VCaP (cell line): ENCODE results near the gene KLHL1.
"Not testable (repeated sequence)": the region's sequence is repeated elsewhere in the genome, so short reads cannot be mapped to it uniquely, and the experiment has no call there.

ENCODE experiments used
- H3K27ac ChIP-seq: fragments of 450-650 bp; 2 replicates; pipeline ENCODE4 v1.5.1; 2017
- TF ChIP-seq, protein P1 (sequence below): fragments of 450-650 bp; conservative IDR thresholded peaks from 2 replicates; pipeline ENCODE4 v1.5.1; 2017; ENCODE audit warnings: mild to moderate bottlenecking, moderate library complexity

The KLHL1 gene, protein sequence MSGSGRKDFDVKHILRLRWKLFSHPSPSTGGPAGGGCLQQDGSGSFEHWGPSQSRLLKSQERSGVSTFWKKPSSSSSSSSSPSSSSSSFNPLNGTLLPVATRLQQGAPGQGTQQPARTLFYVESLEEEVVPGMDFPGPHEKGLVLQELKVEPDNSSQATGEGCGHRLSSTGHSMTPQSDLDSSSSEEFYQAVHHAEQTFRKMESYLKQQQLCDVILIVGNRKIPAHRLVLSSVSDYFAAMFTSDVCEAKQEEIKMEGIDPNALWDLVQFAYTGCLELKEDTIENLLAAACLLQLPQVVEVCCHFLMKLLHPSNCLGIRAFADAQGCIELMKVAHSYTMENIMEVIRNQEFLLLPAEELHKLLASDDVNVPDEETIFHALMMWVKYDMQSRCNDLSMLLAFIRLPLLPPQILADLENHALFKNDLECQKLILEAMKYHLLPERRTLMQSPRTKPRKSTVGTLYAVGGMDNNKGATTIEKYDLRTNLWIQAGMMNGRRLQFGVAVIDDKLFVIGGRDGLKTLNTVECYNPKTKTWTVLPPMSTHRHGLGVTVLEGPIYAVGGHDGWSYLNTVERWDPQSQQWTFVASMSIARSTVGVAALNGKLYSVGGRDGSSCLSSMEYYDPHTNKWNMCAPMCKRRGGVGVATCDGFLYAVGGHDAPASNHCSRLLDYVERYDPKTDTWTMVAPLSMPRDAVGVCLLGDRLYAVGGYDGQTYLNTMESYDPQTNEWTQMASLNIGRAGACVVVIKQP

DNA sequence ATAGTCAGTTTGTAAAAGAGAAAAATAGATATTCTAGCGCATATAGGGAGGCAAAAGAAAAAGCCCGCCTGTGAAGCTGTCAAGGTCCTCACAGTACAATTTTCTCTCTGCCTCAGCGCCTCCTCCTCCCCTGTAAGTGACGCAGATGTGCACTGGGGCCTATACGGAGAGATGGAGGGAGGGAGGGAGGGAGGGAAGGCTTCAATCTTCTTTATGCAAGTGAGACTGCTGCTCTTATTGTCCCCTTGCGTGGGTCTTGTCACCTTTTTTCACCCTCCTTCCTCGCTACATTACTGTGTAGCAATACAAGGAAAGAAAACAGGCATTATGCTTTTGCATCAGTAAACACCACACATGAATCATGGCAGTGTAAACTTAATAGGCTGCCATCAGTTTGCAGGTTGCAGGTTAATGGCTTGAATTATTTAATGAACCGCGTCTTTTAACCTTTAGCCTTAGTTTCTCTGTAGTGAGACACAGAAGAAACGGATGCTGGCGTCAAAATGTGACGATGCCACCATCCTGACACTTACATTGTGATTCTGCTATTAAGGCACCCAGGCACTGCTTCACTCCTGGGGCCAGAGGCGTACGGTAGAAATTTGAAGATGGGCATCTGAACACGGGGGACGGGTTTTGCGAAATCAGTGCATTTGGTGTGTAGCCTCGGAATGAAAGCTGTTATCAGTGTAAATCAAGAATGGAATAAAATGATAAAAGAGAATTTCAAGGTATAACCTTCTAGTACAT is at the start of gene KLHL1:
Gene KLHL1, minus strand, starts transcription at position 97 of the 750 bp plus-strand sequence. CDS start 753 bp downstream, outside the sequence.
- TF ChIP-seq, protein P1, sequence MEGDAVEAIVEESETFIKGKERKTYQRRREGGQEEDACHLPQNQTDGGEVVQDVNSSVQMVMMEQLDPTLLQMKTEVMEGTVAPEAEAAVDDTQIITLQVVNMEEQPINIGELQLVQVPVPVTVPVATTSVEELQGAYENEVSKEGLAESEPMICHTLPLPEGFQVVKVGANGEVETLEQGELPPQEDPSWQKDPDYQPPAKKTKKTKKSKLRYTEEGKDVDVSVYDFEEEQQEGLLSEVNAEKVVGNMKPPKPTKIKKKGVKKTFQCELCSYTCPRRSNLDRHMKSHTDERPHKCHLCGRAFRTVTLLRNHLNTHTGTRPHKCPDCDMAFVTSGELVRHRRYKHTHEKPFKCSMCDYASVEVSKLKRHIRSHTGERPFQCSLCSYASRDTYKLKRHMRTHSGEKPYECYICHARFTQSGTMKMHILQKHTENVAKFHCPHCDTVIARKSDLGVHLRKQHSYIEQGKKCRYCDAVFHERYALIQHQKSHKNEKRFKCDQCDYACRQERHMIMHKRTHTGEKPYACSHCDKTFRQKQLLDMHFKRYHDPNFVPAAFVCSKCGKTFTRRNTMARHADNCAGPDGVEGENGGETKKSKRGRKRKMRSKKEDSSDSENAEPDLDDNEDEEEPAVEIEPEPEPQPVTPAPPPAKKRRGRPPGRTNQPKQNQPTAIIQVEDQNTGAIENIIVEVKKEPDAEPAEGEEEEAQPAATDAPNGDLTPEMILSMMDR, result no peak
- no peak within 1 kb of the TSS for H3K27ac ChIP-seq

DNA sequence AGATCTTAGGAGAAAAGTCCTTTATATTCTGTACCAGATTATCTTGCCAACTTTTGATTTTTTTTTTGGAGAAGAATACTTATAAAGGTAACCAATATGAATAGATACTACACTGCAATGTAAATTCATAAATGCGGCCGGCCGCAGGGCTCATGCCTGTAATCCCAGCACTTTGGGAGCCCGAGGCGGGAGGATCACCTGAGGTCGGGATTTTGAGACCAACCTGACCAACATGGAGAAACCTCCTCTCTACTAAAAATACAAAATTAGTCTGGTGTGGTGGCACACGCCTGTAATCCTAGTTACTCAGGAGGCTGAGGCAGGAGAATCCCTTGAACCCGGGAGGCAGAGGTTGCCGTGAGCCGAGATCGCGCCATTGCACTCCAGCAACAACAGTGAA is 34.4 kb upstream of the KLHL1 start:
- H3K27ac ChIP-seq, result not testable (repeated sequence)

DNA sequence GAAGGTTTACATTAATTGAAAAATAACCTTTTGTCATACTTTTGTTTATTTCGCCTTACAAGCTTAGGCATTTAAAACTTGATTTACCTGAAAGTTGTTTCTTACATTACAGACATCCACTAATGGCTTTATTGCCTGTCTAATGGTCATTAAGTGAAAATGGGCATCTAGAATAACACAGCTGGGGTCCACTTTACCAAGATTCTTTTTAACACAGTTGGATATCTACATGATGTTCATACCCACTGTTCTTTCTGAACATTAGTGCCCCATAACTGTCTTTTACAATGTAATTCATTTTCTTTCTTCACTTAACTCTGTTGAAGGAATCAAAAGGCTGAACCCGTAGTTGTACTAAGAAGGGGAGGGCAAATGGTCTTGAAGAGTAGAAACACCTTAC is 19.8 kb upstream of the KLHL1 start:
- no peak overlapping the region for H3K27ac ChIP-seq
- TF ChIP-seq, protein P1, result no peak

DNA sequence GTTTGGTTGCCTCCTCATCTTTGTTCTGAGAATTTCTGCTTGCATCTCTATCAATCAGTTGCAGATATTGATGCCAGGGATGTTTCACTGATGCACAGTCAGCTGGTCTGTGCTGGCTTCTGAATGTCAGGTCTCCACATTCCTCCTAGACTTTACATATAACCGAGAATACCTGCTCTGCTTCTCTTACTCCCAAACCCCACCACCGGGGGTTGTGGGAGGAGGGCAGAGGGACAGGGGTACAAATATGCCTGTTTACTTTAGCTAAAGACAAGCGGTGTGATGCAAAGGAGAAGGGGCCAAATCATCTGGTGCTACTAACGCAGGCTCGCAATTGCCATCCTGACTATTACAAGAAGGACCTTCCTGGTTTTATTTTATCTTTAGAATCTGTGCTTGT is 17.4 kb upstream of the KLHL1 start:
- TF ChIP-seq, protein P1, result no peak
- H3K27ac ChIP-seq, result no peak overlapping the region

DNA sequence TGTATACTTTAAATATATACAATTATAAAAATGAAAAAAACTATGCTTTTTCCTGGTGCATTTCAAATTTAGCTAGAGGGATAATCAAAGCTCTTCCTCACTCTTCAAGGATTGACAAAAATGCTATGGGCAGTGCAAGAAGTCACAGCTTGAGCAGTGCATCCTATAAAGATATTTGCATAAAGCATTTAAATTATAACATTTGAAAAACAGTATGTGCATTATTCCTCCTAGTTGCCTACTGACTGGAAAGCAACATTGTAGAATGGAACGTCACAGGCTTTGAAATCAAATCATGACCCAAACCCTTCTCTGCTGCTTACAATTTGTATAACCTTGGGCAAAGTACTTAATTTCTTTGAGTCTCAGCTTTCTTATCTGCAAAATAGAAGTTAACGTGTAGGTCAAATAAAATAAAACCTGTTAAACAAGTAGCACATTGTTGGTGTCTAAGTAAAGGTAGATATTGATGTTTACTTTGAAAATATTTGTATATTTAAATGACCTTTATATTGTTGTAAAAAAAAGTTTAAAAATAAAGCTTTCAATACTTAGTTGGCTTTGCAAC is 9.2 kb upstream of the KLHL1 start:
- no peak overlapping the region for H3K27ac ChIP-seq
- TF ChIP-seq, protein P1, result no peak

DNA sequence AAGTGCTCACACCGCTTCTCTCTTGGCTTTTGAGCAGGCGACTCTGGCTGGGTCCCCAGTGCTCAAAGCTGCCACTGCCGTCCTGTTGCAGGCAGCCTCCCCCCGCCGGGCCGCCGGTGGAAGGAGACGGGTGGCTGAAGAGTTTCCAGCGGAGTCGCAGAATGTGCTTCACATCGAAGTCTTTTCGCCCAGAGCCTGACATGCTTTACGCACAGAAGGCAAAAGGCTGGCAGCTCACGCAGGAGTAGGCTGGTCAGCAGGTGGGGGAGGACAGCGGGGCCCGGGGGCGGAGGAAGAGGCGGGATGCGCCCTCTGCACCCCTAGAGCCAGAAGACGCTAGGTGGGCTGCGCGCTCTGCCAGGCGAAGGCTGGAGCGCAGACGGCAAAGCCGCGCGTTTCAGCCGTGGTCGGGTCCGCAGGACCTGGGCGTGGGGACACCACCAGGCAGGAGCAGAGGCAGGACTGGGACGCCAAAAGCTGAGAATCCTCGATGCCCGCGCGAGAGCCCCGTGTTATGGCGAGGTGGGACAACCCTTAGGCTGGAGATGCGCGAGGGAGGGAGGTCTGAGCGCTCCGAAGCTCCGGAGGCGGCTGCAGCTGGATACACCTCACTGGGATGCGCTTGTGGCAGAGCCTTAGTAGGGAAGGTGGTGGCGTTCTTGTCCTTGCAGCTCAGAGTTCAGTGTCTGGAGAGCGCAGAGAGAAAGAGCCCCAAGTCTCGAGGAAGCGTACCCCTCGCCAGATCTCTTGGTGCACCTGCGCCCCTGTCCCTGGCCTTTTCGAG is 562 bp downstream of the KLHL1 start, which contains the start of gene ATXN8OS:
Gene ATXN8OS, plus strand, starts transcription at position 329 of the 784 bp plus-strand sequence.
- TF ChIP-seq, protein P1, result no peak
- H3K27ac ChIP-seq, result no peak within 1 kb of the TSS

DNA sequence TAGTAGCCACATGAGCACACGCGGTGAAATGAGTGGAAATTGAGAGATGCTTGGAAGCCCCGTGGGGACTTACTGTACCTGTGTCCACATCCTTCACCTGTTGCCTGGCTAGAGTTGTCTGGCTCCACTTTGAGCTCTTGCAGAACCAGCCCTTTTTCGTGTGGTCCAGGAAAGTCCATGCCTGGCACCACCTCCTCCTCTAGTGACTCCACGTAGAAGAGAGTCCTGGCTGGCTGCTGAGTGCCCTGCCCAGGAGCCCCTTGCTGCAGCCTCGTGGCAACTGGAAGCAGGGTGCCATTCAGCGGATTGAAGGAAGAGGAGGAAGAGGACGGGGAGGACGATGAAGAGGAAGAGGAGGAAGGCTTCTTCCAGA is 1.1 kb downstream of the KLHL1 start:
- TF ChIP-seq, protein P1, result no peak
- H3K27ac ChIP-seq, result no peak overlapping the region
